HuH-7.5 (cell line): ENCODE results near the gene SCARB2.

Experiments
- DNase-seq: peaks from one replicate; pipeline ENCODE4 v3.0.0; 2011; ENCODE audit warnings: low spot score

The SCARB2 gene

DNA sequence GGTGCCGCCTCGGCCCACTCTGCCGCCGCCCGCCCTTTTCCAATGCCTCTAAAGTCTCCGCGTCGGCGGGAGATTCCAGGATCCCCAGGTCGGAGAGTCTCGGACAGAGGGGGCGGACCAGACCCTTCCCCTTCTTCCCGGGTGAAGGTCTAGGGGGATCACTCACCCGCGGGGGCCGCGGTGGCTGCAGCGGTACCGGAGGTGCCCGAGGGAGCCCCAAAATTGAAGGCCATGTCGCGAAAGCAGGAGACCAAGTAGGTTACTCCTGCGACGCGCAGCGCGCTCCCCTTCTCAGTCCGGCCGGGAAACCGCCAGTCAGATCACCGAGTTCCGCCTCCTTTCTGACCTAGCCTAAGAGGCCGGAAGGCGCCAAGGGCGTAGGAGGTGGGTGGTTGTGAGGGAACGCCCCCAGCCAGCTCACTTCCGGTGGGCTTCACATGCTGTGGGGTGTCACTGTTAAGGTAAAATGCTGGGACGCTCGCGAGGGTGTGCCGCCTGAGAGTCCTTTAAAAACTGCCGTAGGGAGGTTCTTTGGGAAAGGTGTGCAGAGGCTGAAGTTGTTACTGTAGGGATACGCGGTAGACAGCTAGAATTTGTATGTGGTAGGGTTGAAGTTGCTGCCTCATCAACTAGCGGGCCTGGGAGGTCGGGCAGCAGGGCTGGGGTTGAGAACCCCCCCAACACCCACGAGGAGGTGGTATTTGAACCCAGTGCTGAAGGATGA is 65.3 kb downstream of the SCARB2 start, which contains the start of gene NUP54:
TSS of gene NUP54 (minus strand) at position 256 of the 724 bp plus-strand sequence. CDS start at position 233, 23 bp downstream.
- peak; percentile 60 for DNase-seq

DNA sequence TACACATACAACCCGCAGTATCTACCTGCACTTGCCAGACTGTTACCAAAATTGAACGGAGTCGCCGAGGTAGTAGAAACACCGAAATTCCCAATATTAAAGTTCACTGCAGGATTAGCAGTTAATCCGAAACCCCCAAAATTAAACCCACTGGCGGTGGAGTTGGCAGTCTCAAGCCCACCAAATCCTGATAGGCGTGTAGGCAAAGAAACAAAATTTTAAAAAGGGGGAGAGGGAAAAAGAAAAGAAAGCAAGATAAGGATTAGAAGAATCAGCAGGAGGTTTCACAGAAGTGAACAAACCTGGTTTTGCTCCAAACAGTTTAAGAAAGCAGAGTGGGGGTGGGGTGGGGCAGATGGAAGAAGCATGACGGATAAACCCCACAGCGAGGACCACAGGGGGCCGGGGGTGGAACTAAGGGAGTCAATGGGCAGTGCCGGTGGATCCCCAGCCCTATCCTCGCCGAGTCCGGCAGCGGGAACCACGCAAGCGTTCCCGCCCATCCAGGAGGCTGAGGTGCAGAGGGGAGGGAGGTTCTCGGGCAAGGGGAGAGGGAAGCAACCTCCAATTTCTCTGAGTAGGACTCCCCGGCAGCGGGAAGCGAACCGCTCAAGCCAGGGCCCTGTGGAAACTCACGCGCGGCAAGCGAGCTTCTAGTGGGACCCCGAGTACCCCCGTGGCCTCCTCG is 66.0 kb downstream of the SCARB2 start:
- DNase-seq, result peak; percentile 68

DNA sequence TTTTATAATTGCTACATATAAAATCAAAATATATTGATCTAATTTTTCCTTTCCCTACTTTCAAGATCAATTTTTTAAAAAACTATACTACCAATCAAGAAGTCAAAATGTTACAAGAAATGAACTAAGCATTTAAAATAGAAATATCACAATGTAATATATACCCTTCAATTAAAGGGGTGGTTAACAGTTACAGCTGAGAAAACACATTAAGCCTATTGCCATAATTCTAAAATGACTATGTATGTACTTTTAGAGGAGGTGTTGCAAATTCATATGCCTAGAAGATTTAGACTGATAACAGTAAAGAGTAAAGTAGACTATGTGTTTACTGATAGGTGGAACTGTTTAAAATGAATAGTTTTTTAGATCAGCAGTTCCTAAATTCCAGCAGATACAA is 69.1 kb downstream of the SCARB2 start:
- no peak for DNase-seq

DNA sequence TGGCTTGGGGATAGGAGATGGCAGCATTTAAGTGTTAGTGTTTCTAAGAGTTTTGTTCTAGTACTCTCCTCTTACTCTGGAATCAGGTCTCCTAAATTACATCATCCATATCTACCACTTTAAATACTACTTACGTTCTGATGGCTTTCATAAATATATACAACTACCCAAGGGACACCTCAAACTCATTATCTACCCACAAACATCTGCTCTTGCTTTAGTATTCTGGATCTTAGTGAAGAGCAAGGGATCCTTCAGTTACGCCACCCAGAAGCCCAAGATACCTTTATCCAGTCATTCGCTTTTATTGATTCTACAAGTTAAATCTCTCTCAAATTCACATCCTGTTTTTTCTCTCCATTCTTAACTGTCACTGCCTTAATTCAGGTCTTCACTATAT is 72.4 kb downstream of the SCARB2 start:
- DNase-seq, result no peak

DNA sequence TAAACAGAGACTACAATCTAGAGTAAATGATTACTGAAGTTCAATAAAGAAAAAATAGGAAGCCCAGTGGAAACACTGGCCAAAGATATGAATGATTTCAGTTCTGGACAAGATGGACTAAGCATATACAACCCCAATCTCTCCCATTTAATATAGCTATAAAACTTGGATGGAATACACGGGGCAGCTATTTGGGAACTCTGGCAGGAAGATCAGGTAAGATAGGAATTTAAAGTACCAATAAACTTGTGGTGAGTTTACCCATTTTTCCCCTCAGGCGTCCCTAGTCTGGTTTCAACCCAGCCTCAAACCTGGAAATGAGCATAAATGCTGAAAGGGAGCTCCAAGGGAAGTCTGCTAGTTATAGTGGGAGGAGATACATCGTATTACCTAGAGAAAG is 85.9 kb downstream of the SCARB2 start:
- DNase-seq, result no peak

DNA sequence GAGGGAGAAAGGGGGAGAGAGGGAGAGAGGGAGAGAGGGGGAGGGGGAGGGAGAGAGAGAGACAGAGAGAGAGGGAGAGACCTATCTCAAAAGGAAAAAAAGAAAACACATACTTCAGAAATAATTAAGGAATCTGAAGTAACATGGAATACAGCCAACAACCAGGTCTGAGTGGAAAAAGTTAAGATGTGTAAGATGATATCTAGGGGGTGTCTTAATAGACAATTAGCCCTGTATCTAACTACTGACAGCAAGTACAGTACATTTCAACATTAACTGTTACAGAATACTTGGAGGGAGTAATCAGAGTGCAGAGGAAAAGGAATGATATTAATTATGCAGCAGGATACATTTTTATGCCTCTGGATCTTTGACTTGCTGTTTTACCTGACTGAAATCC is 87.8 kb downstream of the SCARB2 start:
- DNase-seq, result no peak

DNA sequence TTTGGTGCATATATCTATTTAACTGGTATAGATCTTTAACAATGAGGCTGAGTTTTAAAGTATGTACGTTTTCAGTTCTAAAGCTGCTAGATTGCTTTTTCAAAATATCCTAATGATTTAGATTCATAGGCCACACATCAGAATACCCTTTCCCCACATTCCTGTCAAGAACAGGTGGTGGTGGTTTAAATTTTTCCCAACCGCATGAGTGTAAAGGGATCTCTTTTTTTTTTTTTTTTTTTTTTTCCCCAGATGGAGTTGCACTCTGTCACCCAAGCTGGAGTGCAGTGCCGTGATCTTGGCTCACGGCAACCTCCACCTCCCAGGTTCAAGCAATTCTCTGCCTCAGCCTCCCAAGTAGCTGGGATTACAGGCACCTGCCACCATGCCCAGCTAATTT is 93.4 kb downstream of the SCARB2 start:
- DNase-seq, result no peak

DNA sequence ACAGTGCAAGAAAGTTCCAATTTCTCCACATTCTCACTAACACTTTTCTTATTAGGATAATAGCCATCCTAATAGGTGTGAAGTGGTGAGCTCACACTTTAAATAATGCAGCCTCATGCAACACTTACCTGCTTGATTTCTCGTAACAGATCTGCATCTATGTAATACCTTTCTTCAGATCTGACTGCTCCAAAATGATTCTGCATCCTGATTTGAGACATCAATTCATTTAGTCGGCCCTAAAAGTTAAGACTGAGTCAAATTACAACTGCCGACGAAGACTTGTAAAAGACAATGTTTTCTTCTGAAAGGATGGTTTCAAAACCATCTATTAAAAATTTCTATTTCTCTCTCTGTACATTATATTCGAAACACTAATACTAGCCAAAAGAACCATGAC is 96.1 kb downstream of the SCARB2 start:
- DNase-seq, result no peak

DNA sequence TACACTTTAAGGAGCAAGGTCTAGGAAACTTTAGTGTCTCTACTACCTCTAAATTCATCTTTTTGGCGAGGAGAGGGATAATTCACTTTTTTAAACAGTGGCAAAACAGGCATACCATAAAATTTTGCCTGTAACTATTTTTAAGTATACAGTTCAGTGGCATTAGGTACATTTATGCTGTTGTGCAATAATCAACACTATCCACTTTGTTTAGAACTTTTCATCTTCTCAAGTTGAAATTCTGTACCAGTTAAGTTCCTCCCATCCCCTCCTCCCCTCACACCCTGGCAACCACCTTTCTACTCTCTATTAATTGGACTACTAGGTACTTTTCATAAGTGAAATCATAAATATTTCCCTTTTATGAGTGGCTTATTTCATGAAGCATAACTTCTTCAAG is 96.8 kb downstream of the SCARB2 start:
- DNase-seq, result no peak
